GM18517 (cell line): ENCODE results near the gene LDAH.
A peak's percentile ranks its signal among the peaks of the same experiment; 100 is the strongest.

Experiments used
- ATAC-seq: cut with Tn5 transposase; IDR thresholded peaks from one replicate; pipeline ENCODE4 v1.9.1; 2021; ENCODE audit warnings: mild to moderate bottlenecking, moderate library complexity; ENCODE audit not compliant: unreplicated experiment

LDAH gene

GRCh38 chr2:20656561-20656960 is 166.3 kb downstream of the LDAH start:
- no peak for ATAC-seq

DNA sequence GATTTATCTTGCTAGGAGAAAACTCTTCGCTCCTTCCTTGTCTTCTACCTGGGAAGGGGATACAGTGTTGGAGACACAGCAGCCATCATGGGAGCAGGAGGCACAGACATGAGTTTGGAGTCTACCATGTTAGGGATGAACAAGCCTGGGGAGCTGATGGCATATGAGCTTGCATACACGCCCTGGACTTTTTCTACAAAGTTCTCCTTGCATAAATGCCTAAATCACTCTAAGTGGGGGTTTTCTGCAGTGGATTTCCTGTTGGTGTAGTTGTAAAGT is 168.4 kb downstream of the LDAH start:
- no peak for ATAC-seq

DNA sequence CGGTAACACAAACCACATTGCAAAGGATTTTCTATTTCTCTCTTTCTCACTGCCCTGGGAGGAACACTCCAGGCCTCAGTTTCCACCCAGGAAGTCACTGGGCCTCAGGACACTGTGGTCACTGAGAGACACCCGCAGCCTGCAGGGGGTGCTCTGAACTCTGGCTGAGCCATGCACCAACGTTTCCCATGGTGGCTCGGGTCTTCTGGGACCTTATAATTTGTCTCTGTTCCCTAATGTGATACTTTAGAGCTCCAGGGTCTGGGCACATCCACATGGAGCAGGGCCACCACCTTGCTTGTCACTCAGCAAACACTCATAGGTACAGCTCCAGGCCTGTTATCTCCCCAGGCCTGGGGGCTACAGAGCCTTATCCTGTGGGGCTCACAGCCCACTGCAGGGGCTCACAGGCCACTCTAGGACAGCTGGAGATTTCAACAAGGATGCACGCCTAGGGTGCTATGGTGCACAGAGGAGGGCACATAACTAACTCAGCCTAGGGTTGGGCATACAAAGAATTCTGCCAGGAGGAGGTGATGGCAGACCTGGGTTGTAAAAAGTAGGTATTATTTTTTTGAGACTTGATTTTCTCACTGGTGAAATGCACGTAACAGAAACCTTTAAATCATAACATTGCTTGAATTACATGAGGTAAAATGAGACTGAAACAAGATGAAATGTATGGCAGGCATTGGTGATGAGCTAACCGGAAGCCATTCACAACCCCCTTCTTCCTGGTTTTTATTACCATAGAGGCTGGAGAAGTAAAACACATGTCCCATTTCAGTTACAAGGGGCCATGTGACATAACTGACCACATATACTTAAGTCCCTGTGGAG is 169.0 kb downstream of the LDAH start:
- no peak for ATAC-seq

- no peak for ATAC-seq
Measured at GRCh38 chr2:20652673-20653575, 170.0 kb downstream of the LDAH start.

- ATAC-seq: no peak
Measured at GRCh38 chr2:20652141-20652540, 170.8 kb downstream of the LDAH start.

GRCh38 chr2:20651731-20652099 is 171.2 kb downstream of the LDAH start:
- no peak for ATAC-seq

GRCh38 chr2:20650877-20651730 is 171.8 kb downstream of the LDAH start, which contains the start of gene HS1BP3:
Gene HS1BP3 (minus strand): TSS chr2:20651098. CDS start chr2:20651063, 35 bp downstream.
- peak; percentile 90 for ATAC-seq

GRCh38 chr2:20650393-20650876 is 172.5 kb downstream of the LDAH start:
- ATAC-seq: peak; percentile 11

- no peak for ATAC-seq
Measured at GRCh38 chr2:20649976-20650375, 172.9 kb downstream of the LDAH start.

DNA sequence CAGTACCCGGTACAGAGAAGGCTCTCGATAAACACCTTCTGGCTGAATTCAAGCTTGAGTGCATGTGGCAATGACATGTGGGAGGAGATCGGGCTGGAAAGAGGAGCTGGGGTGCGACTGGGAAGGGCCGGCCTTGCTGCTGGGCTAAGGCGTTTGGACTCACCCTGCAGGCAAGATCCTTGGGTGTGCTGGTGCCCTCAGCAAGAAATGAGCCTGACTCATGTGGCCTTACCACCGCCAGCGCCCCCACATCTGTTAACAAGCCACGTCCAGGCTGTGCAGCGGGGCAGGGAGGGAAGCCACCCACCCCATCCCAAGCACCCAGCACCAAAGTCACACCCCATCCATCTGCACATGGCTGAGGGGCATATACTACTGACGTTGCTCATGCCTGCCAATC is 173.3 kb downstream of the LDAH start:
- no peak for ATAC-seq

DNA sequence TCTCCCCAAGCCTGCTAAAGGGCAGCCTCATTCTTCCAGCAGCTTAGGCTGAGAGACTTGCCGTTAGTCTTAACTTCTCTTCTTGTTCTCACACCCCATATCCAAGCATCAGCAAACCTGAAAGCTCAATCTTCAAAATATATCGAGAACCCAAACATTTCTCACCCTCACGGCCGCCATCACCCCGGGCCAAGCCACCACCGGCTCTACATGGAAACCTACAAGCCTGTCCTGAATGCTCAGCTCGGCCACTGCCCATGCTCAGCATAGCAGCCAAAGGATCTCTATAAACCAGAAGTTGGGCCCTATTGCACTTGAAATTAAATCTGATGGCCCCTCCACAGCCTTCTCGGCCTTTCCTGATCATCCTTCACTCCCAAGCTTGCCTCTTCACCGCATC is 174.1 kb downstream of the LDAH start:
- no peak for ATAC-seq

GRCh38 chr2:20648206-20648605 is 174.7 kb downstream of the LDAH start:
- ATAC-seq: no peak

DNA sequence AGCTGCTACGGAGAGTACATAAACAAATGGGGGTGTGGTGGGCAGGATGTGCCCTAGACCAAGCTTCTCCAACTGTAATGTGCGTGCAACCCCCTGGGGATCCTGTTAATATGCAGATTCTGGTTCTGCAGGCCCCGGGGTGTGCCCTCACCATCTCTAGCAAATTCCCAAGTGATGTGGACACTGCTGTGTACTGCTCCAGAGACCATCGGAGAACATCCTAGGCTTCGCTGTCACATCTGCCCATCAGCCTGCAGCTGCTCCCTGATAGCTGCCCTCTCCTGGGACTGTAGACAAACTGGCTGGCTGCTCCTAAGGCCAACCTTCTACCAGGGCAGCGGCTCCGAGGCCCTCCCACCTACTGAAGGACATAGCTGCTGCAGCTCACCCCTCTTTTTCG is 175.2 kb downstream of the LDAH start:
- ATAC-seq: no peak

DNA sequence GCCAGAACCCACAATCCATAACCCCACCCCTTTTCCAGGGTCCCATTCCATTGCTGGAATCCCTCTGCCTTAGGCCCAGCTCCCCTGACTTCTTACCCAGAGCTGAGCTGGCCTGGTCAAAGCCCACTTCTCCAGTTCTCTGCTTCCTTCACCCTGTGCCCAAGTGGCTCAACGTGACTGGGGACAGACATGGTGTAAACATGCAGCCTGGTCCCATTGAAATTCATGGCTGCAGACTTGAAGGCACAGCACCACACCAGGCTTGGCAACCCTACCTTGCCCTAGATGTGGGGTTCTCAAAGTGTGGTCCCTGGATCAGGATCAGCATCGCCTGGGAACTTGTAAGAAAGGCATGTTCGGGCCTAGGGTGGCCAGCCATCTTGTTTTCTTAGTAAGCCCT is 175.7 kb downstream of the LDAH start:
- ATAC-seq: no peak

GRCh38 chr2:20646446-20646845 is 176.5 kb downstream of the LDAH start:
- ATAC-seq: no peak

DNA sequence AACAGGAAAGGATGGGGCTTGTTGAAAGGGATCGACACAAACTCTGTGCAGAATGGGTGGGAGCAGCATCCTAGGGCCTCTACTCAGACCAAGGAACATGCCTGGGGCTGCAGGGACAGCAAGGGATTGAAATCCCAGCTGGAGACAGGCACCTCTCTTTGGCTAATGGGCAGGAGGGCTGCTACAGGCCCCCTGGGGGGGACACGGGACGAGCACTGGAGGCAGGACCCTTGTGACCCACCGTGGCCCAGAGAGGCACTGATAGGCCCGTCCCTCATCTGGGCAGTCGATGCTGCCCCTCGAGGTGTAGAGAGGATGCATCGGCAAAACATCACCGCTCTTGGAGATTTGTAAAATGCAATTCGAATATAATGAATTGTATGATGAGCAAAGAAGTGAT is 177.1 kb downstream of the LDAH start:
- no peak for ATAC-seq

DNA sequence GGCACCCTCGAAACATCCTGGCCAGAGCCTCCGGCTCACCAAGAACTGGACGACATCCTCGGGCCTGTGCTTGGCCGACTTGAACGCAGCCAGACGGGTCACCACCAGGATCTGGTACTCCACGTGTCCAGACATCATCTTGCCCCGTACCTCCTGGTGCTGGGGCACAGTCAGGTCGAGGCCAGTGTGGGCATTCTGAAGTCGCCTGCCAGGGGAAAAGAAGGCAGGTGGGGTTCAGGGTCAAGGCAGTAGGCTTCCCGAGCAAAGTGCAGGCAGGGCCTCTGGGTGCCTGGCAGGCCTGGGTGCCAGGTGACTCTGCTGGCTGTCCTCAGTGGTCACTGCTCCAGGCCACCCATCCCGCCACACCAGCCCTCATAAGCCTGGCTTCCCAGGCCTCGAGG is 177.6 kb downstream of the LDAH start:
- ATAC-seq: no peak

GRCh38 chr2:20643826-20644225 is 179.1 kb downstream of the LDAH start:
- no peak for ATAC-seq

DNA sequence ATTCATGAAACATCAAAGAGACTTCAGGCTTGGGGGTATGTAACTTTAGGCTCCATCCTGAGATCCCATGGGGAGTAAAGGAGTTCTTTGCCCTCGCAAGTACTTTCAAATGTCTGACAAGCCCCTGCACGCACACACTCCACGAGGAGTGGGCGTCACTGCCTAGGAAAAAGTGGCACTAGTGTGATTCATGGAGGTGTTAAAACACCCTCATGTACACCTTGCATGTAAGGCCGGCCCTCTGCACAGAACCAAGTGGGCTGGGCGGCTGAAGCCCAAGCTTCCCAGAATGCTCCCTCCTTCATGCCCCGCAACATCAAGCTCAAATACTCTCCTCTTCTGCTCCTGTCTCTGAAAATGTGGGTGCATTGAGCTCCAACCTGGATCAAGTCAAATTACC is 179.8 kb downstream of the LDAH start:
- ATAC-seq: no peak

- ATAC-seq: no peak
Measured at GRCh38 chr2:20642055-20642971, 180.6 kb downstream of the LDAH start.
